Effector CD8-positive, alpha-beta T cell (primary cell): ENCODE data around the gene AK2.
"Not testable (repeated sequence)": the region's sequence is repeated elsewhere in the genome, so short reads cannot be mapped to it uniquely, and the experiment has no call there.

Experiments
- DNase-seq: peaks from one replicate; lab custom pipeline; 2025; lab: John Stamatoyannopoulos, UW
- total RNA-seq, 4 experiments: gene quantifications; one replicate each; lab custom pipeline; 2026; lab: John Stamatoyannopoulos, UW

Gene AK2
- 85.7 to 204 (median 107) reads per million in 4 experiments for total RNA-seq

- DNase-seq = peak; percentile 81
Measured at GRCh38 chr1:33036526-33037503, at the start of gene AK2. Gene AK2 (minus strand): TSS chr1:33036883. CDS start chr1:33036828, 55 bp downstream.

GRCh38 chr1:33086384-33086850 lies 49.7 kb upstream of the AK2 start:
- peak; percentile 18 for DNase-seq

GRCh38 chr1:33085332-33085731 lies 48.6 kb upstream of the AK2 start:
- no peak for DNase-seq

GRCh38 chr1:33082575-33083108 lies 46.0 kb upstream of the AK2 start:
- DNase-seq = no peak

- peak; percentile 11 for DNase-seq
Measured at GRCh38 chr1:33081554-33082305, 45.0 kb upstream of the AK2 start.

- peak; percentile 98 for DNase-seq
Measured at GRCh38 chr1:33080885-33081553, 44.3 kb upstream of the AK2 start, which contains the start of gene AZIN2. Gene AZIN2 (plus strand): TSS chr1:33081153. CDS start chr1:33082250, 1,097 bp downstream.

GRCh38 chr1:33080373-33080772 lies 43.7 kb upstream of the AK2 start:
- DNase-seq = no peak

GRCh38 chr1:33078030-33078591 lies 41.4 kb upstream of the AK2 start:
- no peak for DNase-seq

GRCh38 chr1:33074193-33074945 lies 37.7 kb upstream of the AK2 start:
- DNase-seq = no peak

- no peak for DNase-seq
Measured at GRCh38 chr1:33072707-33073106, 36.0 kb upstream of the AK2 start.

GRCh38 chr1:33070628-33071027 lies 33.9 kb upstream of the AK2 start:
- no peak for DNase-seq

GRCh38 chr1:33068108-33068507 lies 31.4 kb upstream of the AK2 start:
- DNase-seq = not testable (repeated sequence)

GRCh38 chr1:33066477-33066876 lies 29.8 kb upstream of the AK2 start:
- DNase-seq = not testable (repeated sequence)

- DNase-seq = no peak
Measured at GRCh38 chr1:33065301-33065700, 28.6 kb upstream of the AK2 start.

GRCh38 chr1:33064284-33064683 lies 27.6 kb upstream of the AK2 start:
- not testable (repeated sequence) for DNase-seq

- DNase-seq = no peak
Measured at GRCh38 chr1:33061834-33062233, 25.2 kb upstream of the AK2 start.

- DNase-seq = no peak
Measured at GRCh38 chr1:33060579-33061083, 23.9 kb upstream of the AK2 start.

GRCh38 chr1:33057095-33057494 lies 20.4 kb upstream of the AK2 start:
- DNase-seq = no peak

- DNase-seq = no peak
Measured at GRCh38 chr1:33056426-33056825, 19.7 kb upstream of the AK2 start.
